NCI-H748 treated with DMSO at 0.1 percent for 48 hours (cell line): ENCODE results near the gene GALNT17.
"Not testable (repeated sequence)": the region's sequence is repeated elsewhere in the genome, so short reads cannot be mapped to it uniquely, and the experiment has no call there.

ENCODE experiments used
- DNase-seq: peaks from one replicate; lab custom pipeline; 2025; lab: John Stamatoyannopoulos, UW

Gene GALNT17

GRCh38 chr7:71630516-71630915, 498.6 kb downstream of the GALNT17 start:
- no peak for DNase-seq

GRCh38 chr7:71633551-71634008, 501.6 kb downstream of the GALNT17 start:
- DNase-seq: no peak

GRCh38 chr7:71635849-71636248, 503.9 kb downstream of the GALNT17 start:
- DNase-seq: not testable (repeated sequence)

GRCh38 chr7:71636329-71636728, 504.4 kb downstream of the GALNT17 start:
- no peak for DNase-seq

- no peak for DNase-seq
Observed at GRCh38 chr7:71637578-71637977, 505.6 kb downstream of the GALNT17 start.

- DNase-seq: no peak
Observed at GRCh38 chr7:71638108-71638507, 506.2 kb downstream of the GALNT17 start.

GRCh38 chr7:71639382-71640085, 507.6 kb downstream of the GALNT17 start:
- DNase-seq: no peak

- DNase-seq: not testable (repeated sequence)
Observed at GRCh38 chr7:71643031-71643430, 511.1 kb downstream of the GALNT17 start.

GRCh38 chr7:71645836-71646235, 513.9 kb downstream of the GALNT17 start:
- DNase-seq: no peak

- DNase-seq: no peak
Observed at GRCh38 chr7:71649812-71650211, 517.9 kb downstream of the GALNT17 start.

GRCh38 chr7:71650653-71651337, 518.9 kb downstream of the GALNT17 start:
- no peak for DNase-seq

GRCh38 chr7:71652510-71652909, 520.6 kb downstream of the GALNT17 start:
- no peak for DNase-seq

GRCh38 chr7:71657386-71657785, 525.4 kb downstream of the GALNT17 start:
- no peak for DNase-seq

GRCh38 chr7:71659622-71660021, 527.7 kb downstream of the GALNT17 start:
- DNase-seq: no peak

GRCh38 chr7:71661671-71662224, 529.8 kb downstream of the GALNT17 start:
- DNase-seq: no peak

- no peak for DNase-seq
Observed at GRCh38 chr7:71665716-71666115, 533.8 kb downstream of the GALNT17 start.

- DNase-seq: no peak
Observed at GRCh38 chr7:71668572-71668971, 536.6 kb downstream of the GALNT17 start.

GRCh38 chr7:71679480-71679879, 547.5 kb downstream of the GALNT17 start:
- DNase-seq: no peak

- no peak for DNase-seq
Observed at GRCh38 chr7:71682181-71682580, 550.2 kb downstream of the GALNT17 start.

GRCh38 chr7:71682841-71683781, 551.2 kb downstream of the GALNT17 start:
- no peak for DNase-seq

- no peak for DNase-seq
Observed at GRCh38 chr7:71687286-71687685, 555.3 kb downstream of the GALNT17 start.
